ENCODE results near the gene LRRK1.

Gene LRRK1

GRCh38 chr15:101055411-101055810, 136.3 kb downstream of the LRRK1 start:
- TF ChIP-seq RAD21 (IDR thresholded peaks at IDR 0.05; ENCODE audit: low read depth) (no peak), USF1 (IDR thresholded peaks at IDR 0.05) (no peak), TAF1 (IDR thresholded peaks at IDR 0.05; ENCODE audit: low read depth) (no peak), ZBTB7A (IDR thresholded peaks at IDR 0.05; ENCODE audit: low read depth) (no peak), MAX (IDR thresholded peaks at IDR 0.05) (no peak), CEBPB (IDR thresholded peaks at IDR 0.05) (no peak), TCF12 (IDR thresholded peaks at IDR 0.05; ENCODE audit: low read depth) (no peak), TEAD4 (IDR thresholded peaks at IDR 0.05) (no peak), EGR1 (IDR thresholded peaks at IDR 0.05) (no peak), NFIC (IDR thresholded peaks at IDR 0.05) (no peak), EP300 (IDR thresholded peaks at IDR 0.05; ENCODE audit: borderline replicate concordance) (no peak), FOXM1 (IDR thresholded peaks at IDR 0.05; ENCODE audit: borderline replicate concordance, low read depth) (no peak), YY1 (IDR thresholded peaks at IDR 0.05; ENCODE audit: low read depth) (no peak)

GRCh38 chr15:101056366-101057334, 137.5 kb downstream of the LRRK1 start:
- no peak for TF ChIP-seq YY1 (IDR thresholded peaks at IDR 0.05; ENCODE audit: low read depth)
- no peak for TF ChIP-seq EGR1 (IDR thresholded peaks at IDR 0.05)
- no peak for TF ChIP-seq EP300 (IDR thresholded peaks at IDR 0.05; ENCODE audit: borderline replicate concordance)
- no peak for TF ChIP-seq FOXM1 (IDR thresholded peaks at IDR 0.05; ENCODE audit: borderline replicate concordance, low read depth)
- no peak for TF ChIP-seq TCF12 (IDR thresholded peaks at IDR 0.05; ENCODE audit: low read depth)
- no peak for TF ChIP-seq MAX (IDR thresholded peaks at IDR 0.05)
- no peak for TF ChIP-seq TEAD4 (IDR thresholded peaks at IDR 0.05)
- TF ChIP-seq CEBPB (IDR thresholded peaks at IDR 0.05) = no peak
- TF ChIP-seq TAF1 (IDR thresholded peaks at IDR 0.05; ENCODE audit: low read depth) = no peak
- TF ChIP-seq USF1 (IDR thresholded peaks at IDR 0.05) = no peak
- TF ChIP-seq REST (IDR thresholded peaks at IDR 0.05; ENCODE audit: low read depth) = no peak
- no peak for TF ChIP-seq CREB1 (IDR thresholded peaks at IDR 0.05; ENCODE audit: low read depth)
- no peak for TF ChIP-seq RAD21 (IDR thresholded peaks at IDR 0.05; ENCODE audit: low read depth)

GRCh38 chr15:101057841-101058407, 138.8 kb downstream of the LRRK1 start:
- TF ChIP-seq CREB1 (IDR thresholded peaks at IDR 0.05; ENCODE audit: low read depth) = no peak
- no peak for TF ChIP-seq ZBTB7A (IDR thresholded peaks at IDR 0.05; ENCODE audit: low read depth)
- no peak for TF ChIP-seq USF1 (IDR thresholded peaks at IDR 0.05)

GRCh38 chr15:101058735-101059134, 139.6 kb downstream of the LRRK1 start:
- TF ChIP-seq NFIC (IDR thresholded peaks at IDR 0.05) (no peak), RAD21 (IDR thresholded peaks at IDR 0.05; ENCODE audit: low read depth) (no peak), FOXM1 (IDR thresholded peaks at IDR 0.05; ENCODE audit: borderline replicate concordance, low read depth) (no peak), EGR1 (IDR thresholded peaks at IDR 0.05) (no peak), ZBTB7A (IDR thresholded peaks at IDR 0.05; ENCODE audit: low read depth) (no peak), CEBPB (IDR thresholded peaks at IDR 0.05) (no peak), EP300 (IDR thresholded peaks at IDR 0.05; ENCODE audit: borderline replicate concordance) (no peak), CREB1 (IDR thresholded peaks at IDR 0.05; ENCODE audit: low read depth) (no peak), REST (IDR thresholded peaks at IDR 0.05; ENCODE audit: low read depth) (no peak), TCF12 (IDR thresholded peaks at IDR 0.05; ENCODE audit: low read depth) (no peak), YY1 (IDR thresholded peaks at IDR 0.05; ENCODE audit: low read depth) (no peak), TAF1 (IDR thresholded peaks at IDR 0.05; ENCODE audit: low read depth) (no peak), TEAD4 (IDR thresholded peaks at IDR 0.05) (no peak), MAX (IDR thresholded peaks at IDR 0.05) (no peak), USF1 (IDR thresholded peaks at IDR 0.05) (no peak)
